Activated gamma-delta T cell treated with anti-CD3 and anti-CD28 coated beads, Interleukin-2, amount 50 U/mL, for 16 hours (primary cell): Measurements from ENCODE around the gene SEMA5A.

Experiments used
- DNase-seq: peaks from one replicate; pipeline ENCODE4 v3.0.0-alpha.2; 2020; ENCODE audit warnings: low read depth

The SEMA5A gene

DNA sequence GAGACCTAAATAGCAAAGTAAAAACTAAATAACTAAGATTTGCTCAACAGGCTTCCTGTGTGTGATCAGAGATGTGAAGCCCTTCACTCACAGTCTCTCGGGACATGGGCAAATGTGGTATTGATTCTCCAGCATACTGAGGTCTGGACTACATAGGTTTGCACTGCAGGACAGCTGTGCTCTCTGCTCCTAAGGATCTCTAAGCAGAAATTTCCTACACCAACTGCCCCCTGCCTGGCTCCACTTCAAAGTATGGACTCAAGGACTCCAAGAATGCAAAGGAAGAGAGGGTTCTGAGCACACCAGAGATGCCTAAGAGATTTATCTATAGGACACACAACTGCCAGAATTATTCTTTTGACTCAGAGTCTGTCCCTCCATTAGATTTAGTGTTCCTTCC, 487.2 kb downstream of the SEMA5A start:
- DNase-seq = no peak

DNA sequence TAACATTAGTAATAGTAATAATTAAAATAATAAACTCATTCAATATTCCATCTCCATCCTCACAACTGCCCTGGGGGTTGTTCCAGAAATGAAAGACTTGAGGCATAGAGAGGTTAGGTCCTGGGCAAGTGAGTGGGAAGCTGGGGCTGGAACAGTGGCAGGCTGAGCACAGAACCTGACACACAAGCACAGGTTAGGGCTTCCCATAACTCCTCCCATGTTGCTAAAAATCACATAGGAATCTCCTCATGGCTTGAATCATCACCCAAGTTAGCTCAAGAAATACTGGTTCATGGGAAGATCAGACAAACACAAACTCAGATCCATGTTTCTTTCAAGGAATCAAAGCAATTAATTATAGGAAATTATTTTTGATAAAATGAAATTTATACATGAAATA, 487.7 kb downstream of the SEMA5A start:
- no peak for DNase-seq

DNA sequence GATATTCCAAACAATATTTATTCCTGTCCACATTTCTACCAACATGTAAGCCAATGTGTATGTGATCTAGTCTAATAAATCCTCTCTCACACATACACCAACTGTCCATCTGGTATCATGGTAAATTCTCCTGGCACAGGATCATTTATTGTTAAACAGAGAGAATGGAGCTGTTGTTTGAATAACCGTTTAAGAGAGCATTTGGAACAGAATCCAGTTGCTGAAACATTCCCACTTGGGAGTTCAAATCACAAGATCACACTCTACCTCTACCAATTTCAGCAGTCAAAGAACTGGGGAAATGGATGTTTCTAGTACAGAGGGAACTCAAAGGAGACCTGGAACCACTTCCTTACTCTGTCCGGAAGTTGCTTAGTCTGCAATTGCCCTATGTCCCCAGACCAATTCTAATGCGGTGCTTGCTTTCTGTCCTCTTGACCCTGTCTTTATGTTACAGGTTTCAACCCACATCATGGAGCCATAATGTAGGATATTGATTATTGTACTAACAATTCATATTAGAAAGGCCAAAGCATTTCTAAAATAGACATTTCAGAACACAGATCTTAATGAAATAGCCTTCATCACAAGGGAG, 488.4 kb downstream of the SEMA5A start:
- DNase-seq = no peak

DNA sequence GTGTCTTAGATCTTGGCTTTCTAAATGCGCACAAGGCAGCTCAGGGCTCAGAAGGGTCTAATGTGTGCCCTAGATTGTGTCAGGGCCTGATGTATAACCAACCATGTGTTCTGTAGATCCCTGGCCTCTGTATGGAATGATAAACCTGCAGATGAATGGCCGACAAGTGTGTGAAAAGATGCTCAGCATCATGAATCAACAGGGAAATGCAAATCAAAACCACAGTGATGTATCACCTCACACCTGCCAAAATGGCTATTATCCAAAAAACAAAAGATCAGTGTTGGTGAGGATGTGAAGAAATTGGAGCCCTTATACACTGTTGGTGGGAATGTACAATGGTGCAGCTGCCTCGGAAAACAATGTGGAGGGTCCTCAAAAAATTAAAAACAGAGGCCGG, 489.8 kb downstream of the SEMA5A start:
- DNase-seq = no peak

DNA sequence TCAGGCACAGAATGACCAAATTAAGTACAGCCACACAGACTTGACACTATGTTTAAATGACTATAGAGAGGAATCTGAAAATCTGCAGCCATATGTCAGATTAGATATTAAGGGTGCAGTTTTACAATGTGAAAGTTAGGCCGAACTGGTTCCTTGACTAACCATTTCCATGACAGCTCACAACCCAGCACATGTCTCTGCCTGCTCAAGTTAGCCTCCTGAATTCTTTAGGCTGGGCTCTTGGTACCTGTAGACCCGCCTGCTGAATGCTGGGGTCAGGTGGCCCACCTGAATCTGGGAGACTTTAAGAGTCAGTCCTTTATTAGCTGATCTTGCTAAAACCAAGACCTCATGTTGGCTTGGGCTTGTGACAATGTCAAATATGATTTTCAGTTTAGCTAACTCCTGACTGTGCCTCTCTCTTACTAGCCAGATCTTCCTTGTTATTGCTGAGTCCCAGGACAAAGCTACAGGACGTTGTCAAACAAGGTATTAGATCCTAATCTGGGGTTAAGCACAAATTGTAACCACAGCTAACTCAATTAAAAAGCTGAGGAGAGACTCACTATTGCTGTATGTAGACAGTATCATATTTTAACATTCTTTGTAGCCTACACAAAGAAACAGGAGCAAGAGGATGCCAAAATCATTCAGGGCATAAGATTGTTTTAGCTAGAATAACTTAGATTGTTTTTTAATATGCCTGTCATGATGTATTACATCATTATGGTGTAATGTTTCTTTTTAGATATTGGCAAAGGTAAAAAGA, 490.9 kb downstream of the SEMA5A start:
- DNase-seq = no peak

DNA sequence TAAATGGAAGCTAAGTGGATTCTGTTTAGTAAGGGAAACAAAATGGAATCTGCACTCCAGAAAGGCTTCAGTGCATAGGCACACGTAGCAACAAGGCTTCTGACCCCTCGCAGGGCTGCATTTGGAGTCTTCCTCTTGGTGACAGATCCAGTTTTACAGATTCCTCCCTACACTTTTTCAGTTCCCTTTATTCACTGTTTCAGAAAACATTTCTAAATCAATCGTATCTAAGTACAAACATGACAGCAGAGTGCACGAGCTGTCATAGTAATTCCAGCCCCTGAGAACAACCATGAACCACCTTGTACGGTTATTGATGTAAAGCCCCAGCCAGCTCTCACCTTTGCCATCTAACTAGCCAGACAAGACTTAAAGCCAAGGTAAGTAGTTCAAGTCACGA, 491.6 kb downstream of the SEMA5A start:
- DNase-seq = no peak

DNA sequence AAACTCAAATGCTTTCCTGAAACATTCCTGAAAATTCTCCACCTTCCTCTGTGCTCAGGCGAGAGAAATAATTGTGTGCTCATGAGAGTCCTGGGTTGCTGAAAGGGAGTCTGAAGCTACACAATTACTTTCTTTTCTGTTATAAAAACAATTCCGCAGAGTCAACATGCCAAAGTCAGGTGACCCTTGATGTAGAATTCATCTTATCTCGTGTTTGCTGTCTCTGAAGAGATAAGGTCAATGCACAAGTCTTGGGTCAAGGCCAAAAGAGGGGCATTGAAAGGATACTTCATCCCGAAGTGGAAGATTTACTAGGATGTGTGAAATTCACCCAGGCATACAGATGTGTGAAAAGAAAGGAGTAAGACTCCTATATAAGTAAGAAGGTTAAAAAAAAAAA, 493.5 kb downstream of the SEMA5A start:
- DNase-seq = no peak

DNA sequence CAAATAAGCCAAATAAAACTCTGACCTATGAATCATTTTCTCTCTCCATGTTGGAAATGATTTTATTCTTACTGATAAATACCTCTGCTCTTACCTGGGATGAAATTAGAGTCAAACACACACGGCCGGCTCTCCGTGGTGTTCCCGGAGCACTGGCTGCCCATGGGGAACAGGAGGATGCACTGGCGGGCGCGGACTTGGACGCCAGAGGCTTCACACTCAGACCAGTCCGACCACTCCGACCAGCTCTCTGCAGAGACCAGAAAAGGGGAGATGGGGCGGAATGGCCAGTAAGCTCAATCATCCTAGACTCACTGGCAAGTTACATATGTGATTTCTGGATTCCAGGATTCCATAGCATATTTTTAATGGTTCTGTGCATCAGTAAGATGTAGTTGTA, 494.1 kb downstream of the SEMA5A start:
- no peak for DNase-seq

DNA sequence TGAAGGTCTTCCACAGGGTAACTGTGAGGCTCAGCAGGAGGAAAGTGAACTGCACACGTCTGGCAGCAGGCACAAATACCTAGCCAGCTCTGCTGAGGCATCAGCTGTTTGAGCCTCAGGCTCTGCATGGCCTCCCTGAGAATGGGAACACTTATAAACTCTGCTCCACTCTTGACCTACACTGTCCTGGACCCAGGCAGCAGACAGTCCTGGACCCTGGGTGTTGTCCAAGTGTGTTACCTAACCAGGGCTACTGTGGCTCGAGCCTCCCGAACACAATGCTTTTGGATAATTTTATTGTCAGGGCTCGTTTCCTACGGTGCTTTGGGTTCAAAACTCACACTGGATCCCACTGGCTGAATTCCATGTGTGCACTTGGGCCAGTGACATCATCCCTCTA, 497.9 kb downstream of the SEMA5A start:
- DNase-seq = no peak

DNA sequence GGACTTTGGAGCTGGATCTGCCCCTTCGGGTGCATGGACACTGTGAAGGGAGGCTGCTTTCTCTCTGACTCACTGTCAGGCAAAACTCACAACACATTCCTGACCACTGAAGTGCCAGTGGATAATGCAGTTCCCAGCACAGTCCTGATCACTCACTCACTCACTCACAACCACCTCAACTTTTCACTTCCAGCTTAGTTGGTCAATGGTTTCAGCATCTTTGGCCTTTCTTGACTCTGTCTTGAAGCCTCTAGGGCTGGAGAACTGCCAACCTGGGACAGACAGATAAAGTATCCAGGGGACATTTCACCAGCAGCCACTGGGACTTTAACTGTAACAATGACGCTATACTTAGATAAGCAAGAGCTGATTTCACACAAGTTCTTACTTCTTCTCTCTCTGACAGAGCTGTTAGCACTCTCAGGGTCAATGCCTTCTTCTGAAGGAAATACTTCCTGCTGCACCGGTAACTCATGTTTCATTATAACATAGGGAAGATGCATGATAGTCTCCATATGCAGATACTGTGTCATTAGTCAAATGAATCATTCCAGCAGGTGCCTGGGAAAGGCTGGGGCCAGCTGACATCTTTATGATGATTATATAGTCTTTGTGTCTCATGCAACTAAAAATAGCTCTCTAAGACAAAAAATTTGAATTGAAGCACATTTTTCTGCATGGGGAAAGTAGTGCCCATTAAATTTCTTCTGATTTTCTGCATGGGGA, 499.0 kb downstream of the SEMA5A start:
- no peak for DNase-seq

DNA sequence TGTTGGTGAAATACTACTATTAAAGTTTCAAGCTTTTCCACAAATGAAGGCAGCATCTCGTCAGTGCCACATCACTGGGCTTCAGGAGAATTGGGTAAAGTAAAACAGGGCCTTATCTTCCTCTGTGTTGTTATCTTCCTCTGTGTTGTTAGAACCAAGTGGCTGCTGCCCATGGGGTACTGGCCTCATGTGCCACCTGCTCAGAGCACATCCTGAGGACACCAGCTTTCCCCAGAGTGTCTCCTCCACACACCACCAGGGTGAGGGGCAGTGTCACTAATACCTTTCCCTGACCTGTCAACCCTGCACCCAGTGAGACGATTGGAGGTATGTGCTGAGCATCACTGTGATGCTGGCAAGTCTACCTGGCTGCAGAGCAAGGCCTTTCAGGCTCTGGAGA, 499.9 kb downstream of the SEMA5A start:
- DNase-seq = no peak

DNA sequence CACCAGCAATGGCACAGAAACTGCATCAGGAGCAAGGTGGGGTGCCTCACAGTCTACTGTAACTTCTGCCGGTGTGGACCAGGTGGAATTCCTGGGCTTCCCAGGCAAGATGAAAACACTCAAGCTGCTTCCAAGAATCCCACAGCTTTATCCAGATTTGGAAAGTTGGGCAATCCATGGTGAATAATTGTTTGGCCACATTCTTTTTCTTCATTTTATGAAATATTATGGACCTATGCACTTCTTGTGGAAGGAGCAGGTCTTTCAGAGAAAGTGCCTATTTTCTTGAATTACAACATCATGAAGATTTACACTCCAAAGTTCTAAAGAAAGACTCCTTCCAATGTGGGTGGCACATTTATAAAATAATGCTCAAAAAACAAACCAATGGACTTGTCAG, 503.6 kb downstream of the SEMA5A start:
- DNase-seq = no peak

DNA sequence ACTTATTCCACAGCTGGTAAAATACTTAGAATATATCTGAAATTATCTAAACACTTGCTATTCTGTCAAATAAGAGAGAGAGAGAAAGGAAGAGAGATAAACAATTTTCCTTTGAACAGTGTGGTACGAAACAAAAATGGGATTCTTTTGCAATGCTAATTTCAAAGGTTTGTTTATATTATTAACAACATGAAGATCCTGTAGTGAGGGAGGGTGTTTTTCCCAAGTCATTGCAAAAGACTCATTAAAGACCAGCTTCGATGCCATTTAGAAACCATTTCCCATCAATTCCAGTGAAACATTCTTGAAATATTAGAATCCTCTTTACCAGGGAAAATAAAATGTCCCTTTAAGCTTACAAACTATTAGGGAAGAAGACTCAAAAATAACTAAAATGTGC, 505.4 kb downstream of the SEMA5A start:
- DNase-seq = no peak

DNA sequence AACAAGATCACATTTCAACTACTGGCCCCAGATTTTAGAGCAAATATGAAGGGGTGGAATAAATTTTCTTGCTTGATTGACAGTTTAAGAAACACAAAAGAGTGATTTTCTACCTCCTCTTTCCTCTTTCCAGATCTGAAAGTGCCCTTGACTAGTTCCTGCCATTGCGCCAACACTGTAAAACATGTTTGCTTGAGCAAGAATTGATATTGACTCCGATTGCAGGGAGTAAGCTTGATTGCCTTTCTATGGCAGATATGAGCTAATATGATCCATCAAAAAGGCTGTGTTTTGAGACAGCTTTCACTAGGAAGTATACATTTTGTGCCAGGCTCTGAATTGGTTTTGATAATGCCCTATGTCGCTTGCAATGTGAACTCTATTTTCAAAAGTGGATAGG, 508.8 kb downstream of the SEMA5A start:
- no peak for DNase-seq

DNA sequence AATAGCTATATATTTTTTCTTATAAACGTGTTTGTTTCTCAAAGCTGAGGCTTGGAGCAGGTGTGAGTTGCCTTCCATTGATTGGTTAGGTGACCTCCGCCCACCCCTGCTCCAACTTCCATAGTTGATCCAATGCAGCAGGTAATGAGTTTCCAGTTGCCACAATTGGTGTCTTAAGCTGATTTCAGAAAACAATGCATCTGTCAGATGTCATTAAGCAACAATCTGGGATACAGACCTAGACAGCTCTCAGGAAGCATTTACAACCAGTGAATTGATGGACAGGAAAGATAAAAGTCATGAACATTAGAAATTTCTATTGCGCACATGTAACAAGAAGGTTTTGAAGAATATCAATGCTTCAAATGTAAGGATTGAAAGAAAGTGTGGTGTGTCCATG, 510.5 kb downstream of the SEMA5A start:
- no peak for DNase-seq

DNA sequence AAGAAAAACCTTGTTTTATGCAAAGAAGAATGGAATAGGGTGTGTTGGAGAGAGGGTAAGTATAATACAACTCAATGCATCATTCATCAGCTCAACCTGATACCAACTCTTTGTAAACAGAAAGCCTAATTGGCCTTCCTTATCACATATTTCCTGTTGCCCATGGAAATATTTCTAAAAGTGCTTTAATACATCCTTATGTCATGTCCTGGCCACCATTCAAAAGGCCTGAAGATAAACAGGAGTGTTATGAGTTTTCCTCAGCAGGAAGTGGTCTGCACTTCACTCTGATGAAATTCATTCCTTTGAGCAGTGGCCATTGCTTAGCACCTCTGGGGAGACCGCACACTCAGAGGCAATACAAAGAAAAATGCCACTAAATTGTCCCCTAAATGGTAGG, 511.2 kb downstream of the SEMA5A start:
- DNase-seq = no peak

DNA sequence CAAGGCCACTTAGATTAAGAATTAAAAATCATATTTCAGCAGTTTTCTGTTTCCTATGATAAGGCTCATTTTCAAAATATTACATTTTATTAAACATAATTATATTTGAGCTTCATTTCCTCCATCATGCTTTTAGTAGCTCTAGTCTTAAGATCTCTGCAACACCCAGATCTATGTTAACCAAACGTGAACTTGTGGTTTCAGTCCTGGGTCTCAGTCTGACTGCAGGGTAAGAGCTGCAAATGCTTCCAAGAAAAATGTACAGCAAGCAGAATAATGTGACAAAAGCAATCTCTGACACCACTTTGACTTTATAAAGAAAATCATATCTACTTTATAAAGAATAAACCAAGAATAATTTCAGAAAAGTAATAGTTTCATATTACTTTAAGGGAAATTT, 512.4 kb downstream of the SEMA5A start:
- DNase-seq = no peak

DNA sequence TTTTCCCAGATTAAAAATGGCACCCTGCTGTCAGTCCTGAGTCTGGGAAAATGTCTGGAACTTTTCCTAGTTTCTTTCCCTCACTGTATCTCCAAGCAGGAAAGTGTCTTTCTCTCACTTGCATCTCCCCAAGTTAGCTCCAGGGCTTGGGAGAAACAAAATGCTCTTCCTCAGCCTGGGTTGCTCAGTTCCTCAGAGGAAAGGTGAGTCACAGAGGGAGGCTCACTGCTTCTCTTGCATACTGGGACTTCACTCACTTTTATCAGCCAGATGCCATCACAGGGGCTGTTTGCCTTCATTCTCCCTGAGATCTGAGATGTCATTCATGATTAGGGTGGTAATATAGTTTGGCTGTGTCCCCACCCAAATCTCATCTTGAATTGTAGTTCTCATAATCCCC, 519.9 kb downstream of the SEMA5A start:
- no peak for DNase-seq

DNA sequence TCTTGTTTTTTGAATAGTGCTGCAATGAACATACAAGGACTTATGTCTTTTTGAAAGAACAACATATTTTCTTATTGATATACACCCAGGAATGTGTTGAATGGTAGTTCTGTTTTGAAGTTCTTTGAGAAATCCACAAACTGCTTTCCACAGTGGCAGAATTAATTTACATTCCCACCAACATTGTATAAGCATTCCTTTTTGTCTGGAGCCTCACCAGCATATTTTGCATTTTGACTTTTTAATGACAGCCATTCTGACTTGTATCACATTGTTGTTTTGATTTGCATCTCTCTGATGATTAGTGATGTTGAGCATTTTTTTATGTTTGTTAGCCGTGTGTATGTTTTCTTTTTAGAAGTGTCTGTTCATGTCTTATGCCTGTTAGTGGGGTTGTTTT, 524.9 kb downstream of the SEMA5A start:
- no peak for DNase-seq

DNA sequence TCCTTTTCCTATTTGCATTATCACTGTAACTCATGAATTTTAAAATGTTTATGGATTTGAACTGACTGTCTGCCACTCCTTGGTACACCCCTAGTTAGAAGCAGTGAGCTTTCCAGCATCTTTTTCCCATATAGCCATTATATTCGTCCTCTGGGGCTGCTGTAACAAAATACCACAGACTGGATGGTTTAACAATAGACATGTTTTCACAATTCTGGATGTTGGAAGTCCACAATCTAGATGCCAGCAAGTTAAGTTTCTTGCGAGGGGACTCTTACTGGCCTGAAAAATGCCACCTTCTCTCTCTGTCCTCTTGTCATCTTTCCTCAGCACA, 530.0 kb downstream of the SEMA5A start:
- no peak for DNase-seq

DNA sequence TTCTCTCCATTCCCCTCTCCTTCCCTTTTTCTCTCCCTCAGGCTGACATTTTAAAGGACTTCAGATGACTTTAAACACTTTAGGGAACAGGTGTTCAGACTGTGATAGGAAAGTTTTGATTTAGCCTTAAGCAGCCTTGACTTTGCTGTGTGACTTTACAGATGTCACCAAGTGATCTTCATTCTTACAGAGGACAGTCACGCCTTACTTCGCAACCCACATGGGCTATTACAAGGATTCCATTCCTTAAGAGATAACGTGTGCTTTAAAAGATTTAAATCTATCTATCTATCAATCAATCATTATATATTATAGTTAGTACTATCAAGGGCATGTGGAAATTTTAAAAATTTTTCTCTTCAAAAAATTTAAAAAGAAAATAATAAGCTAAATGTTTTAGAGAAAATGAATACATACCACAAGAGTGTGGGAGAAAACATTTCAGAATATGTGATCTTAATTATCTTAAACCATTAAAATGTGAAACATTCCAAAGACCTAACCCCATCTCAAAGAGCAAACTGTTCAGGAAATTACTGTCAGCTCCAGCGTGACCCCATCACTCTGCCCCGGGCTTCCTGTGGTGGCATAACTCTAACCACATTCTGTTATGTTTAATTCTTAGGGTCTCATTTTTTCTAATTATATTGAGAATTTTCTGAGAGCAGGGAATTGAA, 530.5 kb downstream of the SEMA5A start:
- no peak for DNase-seq

DNA sequence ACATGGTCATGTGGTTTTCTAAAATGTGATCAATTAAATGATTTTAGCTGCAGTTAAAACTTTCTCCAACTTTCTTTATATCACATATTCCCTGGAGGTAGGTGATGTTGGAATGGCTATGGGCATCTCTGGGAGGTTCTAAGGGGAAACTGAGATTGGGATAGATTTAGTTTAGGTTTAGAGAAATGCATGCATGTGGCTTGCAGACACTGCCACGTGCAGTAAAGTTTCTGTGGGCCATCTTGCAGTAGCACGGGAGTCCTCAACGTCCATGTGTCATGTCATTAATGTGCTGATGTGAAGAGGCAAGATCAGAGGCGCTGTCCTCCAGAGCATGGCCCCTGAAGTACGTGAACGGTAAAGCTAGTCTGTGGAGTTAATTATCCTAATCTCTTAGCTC, 532.7 kb downstream of the SEMA5A start:
- no peak for DNase-seq
